Measurements from ENCODE around the gene RFC2.

Gene RFC2

DNA sequence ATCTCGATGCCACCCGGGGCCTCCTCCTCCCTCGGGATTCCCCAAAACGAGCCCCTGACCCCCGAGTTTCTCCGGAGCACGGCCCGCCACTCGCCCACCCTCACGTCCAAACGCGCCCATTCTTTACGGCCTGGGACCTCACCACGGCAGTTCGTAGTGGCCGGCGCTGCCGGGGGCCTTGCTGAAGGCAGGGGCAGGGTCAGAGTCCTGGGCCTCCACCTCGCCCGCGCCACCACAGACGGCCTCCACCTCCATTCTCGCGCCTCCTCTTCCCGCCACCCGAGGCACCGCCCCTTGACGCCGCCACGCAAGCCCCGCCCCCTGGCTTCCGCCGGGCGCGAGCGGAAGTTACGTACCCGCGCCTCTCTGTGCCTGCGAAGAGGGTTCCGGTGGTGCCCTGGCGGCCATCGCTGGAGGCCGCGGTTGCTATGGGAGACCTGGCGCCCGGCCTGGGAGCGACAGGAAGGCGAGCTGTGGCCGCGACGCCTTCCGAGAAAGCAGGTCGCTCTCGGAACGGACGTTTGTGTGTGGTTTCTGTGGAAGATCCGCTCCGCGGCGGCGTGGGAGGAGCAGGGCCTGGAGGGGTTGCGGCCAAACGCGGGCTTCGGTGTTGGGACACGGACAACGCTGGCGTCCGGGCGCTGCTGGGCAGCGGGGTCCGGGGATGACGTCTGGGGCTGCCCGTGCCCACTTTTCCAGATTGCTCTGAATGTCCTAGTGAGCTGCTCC lies at the start of gene RFC2:
RFC2 (minus strand) TSS at position 271 of the 729 bp plus-strand sequence; CDS start at position 255, 16 bp downstream.
- ATAC-seq (replicated peaks) (peak; percentile 98), DNase-seq (peak; percentile 97)
- Mint-ChIP-seq H3K36me3 (peaks cover 20 to 25% of the 10 kb centered on the region in 2 donors), H3K4me1 (peaks cover 21 to 44% of the 10 kb centered on the region in 2 donors), H3K27ac (peak within 1 kb of the TSS; percentile 97), H3K4me3 (peak within 1 kb of the TSS; percentile 95), H3K27me3 (no peaks in the 10 kb centered on the region), H3K9me3 (no peaks in the 10 kb centered on the region)

DNA sequence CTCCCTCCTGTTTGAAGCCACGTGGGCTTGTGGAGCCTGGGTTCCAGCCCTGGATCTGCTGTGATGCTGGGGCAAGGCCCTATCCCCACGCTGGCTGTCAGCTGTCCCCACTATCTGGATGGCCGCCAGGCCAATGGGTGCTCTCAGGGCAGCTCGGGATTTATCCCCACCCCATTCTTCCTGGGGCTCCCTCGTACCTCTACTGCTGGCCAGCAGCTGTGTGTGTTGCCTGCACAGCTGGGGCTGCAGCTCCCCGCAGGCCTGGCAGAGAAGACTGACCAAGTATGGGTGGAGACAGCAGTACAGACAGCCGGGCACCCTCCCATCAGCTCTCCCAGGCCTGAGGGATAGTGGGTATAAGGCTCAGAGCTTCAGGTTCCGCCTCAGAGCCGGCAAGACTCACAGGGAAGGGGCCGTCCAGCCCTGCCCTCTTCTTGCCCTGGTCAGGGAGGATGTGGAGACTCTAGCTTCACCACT lies 48.6 kb upstream of the RFC2 start:
- no peak overlapping the region for H3K27ac Mint-ChIP-seq
- H3K4me1 Mint-ChIP-seq: peaks cover 22 to 39% of the 10 kb centered on the region in 2 donors
- H3K27me3 Mint-ChIP-seq: no peaks in the 10 kb centered on the region
- no peak overlapping the region for H3K4me3 Mint-ChIP-seq
- no peak for DNase-seq
- ATAC-seq (replicated peaks): no peak
- peaks cover under 1 to 9% of the 10 kb centered on the region in 2 donors for H3K36me3 Mint-ChIP-seq
- no peaks in the 10 kb centered on the region for H3K9me3 Mint-ChIP-seq

DNA sequence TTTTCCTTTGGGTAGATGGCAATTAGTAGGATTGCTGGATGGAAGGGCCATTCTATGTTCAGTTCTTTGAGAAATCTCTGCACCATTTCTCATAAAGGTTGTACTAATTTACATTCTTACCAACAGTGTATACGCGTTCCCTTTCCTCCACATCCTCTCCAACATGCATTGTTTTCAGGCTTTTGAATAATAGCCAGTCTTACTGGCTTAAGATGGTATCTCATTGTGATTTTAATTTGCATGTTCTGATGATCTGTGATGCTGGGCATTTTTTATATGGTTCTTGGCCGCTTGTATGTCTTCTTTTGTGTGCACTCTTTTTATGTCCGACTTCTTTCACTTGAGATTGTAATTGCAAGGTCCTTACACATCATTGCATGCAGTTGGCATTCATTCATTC lies 46.7 kb upstream of the RFC2 start:
- Mint-ChIP-seq H3K36me3 (peaks cover 3 to 8% of the 10 kb centered on the region in 2 donors), H3K9me3 (no peaks in the 10 kb centered on the region), H3K4me1 (peaks cover 8 to 21% of the 10 kb centered on the region in 2 donors), H3K4me3 (no peak overlapping the region), H3K27ac (no peak overlapping the region), H3K27me3 (no peaks in the 10 kb centered on the region)
- DNase-seq: no peak
- no peak for ATAC-seq (replicated peaks)

DNA sequence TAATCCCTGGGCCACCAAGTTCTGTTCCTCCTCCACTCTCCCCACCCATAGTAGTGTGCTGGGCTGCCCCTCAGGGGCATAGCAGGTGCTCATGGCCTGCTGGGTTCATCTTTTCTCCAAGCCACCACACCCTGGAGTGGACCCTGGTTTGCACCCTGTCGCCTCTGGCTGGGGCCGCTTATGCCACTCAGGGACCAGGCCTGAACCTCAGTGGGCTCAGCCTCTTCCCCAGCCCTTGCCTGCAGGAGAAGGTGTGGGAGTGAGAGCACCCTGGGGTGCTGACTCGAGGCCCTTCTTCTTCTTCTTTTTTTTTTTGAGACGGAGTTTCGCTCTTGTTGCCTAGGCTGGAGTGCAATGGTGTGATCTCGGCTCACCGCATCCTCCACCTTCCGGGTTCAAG lies 45.2 kb upstream of the RFC2 start:
- ATAC-seq (replicated peaks): no peak
- DNase-seq: no peak
- Mint-ChIP-seq H3K27me3 (no peaks in the 10 kb centered on the region), H3K36me3 (peaks cover 3 to 16% of the 10 kb centered on the region in 2 donors), H3K9me3 (no peaks in the 10 kb centered on the region), H3K4me1 (peaks cover 8 to 16% of the 10 kb centered on the region in 2 donors), H3K27ac (no peak overlapping the region), H3K4me3 (no peak overlapping the region)

DNA sequence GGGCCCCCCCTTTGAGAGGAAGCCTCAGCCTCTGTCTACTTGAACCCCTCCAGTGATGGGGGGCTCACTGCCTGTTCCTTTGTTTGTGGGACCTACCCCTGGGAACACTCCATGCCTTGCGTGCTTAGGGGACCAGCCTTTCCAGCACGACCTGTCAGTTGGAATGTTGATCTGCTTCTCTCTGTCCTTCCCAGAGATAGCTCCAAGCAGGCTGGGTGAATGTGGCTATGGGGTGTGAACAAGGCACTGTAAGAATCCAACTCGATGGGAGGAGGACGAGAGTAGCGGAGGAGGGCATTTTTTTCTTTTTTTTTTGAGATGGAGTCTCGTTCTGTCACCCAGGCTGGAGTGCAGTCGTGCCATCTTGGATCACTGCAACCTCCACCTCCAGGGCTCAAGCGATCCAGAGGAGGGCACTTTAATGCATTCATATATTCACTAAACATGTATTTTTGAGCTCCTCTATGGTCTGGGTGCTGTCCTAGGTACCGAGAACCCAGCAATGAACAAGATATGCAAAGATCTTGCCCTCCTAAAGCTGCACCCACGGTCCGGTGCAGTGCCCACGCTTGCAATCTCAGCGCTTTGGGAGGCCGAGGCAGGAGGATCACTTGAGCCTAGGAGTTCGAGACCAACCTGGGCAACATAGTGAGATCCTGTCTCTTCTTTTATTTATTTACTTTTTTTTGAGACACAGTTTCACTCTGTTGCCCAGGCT lies 43.5 kb upstream of the RFC2 start:
- peaks cover 3 to 16% of the 10 kb centered on the region in 2 donors for H3K36me3 Mint-ChIP-seq
- no peak overlapping the region for H3K4me3 Mint-ChIP-seq
- H3K9me3 Mint-ChIP-seq: no peaks in the 10 kb centered on the region
- ATAC-seq (replicated peaks) (no peak), DNase-seq (no peak)
- H3K27ac Mint-ChIP-seq: no peak overlapping the region
- H3K27me3 Mint-ChIP-seq: no peaks in the 10 kb centered on the region
- peaks cover 18 to 23% of the 10 kb centered on the region in 2 donors for H3K4me1 Mint-ChIP-seq

DNA sequence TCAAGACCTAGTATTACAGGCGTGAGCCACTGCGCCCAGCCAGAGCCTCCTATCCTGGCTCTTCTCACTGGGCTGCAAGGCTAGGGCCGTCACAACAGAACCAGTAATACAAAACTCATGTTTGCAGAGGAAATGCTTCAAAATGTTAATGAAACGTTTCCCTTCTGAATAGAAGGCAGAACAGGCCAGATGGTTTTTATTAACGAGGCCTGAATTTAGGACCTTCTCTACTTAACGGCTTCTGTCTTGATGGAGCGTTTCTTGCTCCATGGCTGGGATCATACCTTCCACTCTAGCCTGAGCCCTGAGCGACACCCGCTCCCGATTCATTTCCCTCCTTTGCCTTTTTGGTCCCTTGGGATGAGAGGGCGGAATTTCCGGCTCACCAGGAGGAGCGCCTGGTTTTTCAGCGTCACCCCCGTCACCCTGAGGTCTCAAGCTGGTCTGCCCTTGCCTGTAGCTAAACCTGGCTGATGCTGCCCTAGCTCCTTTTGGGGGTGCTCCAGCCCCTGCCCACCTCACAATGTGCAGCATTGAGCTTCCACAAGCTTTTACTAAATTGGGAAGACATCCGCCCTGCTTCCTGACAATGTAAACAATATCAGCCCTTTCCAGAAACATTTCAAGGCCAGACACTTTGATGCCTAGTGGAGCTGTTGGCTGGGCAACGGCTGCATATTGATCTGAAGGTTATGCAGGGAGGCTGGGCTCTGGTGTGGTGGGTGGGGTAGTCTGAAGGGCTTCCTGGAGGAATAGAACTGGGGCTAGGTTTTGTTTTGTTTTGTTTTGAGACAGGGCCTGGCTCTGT lies 40.2 kb upstream of the RFC2 start:
- Mint-ChIP-seq H3K36me3 (peaks cover 3 to 21% of the 10 kb centered on the region in 2 donors), H3K9me3 (no peaks in the 10 kb centered on the region), H3K4me1 (peaks cover 32 to 33% of the 10 kb centered on the region in 2 donors), H3K4me3 (no peak overlapping the region), H3K27me3 (no peaks in the 10 kb centered on the region), H3K27ac (no peak overlapping the region)
- DNase-seq (no peak), ATAC-seq (replicated peaks) (no peak)

DNA sequence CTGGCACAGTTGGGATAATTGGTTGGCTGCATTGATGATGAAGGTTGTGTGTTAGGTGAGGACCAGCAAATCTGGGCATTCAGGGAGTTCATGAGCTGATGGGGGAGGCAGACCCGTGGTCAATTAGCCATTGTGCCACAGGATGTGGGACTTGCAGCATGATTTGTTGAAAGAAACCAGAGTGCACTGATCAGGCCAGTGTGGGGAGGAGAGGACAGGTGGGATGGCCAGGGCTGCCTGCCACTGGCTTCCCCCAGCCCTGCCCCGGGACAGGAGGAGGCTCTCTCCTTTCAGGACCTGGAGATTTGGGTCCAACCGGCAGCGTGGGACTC lies 39.3 kb upstream of the RFC2 start:
- Mint-ChIP-seq H3K9me3 (no peaks in the 10 kb centered on the region), H3K36me3 (peaks cover 3 to 21% of the 10 kb centered on the region in 2 donors), H3K4me1 (peaks cover 37 to 39% of the 10 kb centered on the region in 2 donors), H3K27ac (peak overlapping the region; percentile 0), H3K4me3 (peak overlapping the region in 1 of 2 donors; percentile 23), H3K27me3 (no peaks in the 10 kb centered on the region)
- no peak for ATAC-seq (replicated peaks)
- no peak for DNase-seq

DNA sequence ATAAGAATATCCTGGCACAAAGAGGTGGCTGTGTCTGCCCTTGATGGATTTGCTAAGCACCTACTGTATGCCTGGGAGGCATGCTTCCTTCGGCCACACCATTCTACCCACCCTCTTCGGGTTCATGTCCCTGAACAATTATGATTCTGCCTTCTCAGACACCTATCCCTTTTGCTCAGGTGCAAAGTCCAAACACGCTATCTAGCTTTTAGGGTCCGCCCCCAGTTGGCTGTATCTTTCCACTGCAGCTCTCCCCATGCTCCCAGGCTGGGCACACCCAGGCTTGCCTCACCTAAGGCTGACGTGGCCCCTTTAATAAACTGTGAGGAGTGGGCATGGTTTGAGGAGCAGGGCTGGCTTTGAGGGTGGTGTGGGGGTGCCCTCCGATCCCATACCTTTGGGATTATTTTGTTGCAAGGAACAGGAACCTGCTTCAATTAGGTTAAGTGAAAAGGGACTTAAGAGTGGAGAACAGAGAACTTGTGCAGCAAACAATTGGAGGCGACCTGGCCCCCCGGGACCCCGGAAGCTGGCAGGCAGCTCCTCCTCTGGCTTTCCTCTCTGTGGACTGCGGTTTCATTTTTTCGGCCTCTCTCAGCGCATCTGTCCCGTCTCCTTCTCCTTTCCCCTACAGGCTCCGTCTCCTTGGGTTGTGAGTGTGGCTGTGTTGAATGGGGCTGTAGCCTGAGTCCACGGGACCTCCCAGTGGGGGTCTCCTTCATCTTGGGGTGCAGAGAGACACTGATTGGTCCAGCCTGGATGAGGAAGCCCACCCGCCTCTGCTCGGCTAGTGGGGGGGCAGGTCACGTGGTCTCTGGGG lies 38.8 kb upstream of the RFC2 start:
- H3K9me3 Mint-ChIP-seq: no peaks in the 10 kb centered on the region
- no peak for ATAC-seq (replicated peaks)
- no peaks in the 10 kb centered on the region for H3K27me3 Mint-ChIP-seq
- DNase-seq: no peak
- peak overlapping the region; percentile 12 to 23 for H3K4me3 Mint-ChIP-seq
- peaks cover 3 to 21% of the 10 kb centered on the region in 2 donors for H3K36me3 Mint-ChIP-seq
- peaks cover 43 to 45% of the 10 kb centered on the region in 2 donors for H3K4me1 Mint-ChIP-seq
- peak overlapping the region; percentile 0 for H3K27ac Mint-ChIP-seq

DNA sequence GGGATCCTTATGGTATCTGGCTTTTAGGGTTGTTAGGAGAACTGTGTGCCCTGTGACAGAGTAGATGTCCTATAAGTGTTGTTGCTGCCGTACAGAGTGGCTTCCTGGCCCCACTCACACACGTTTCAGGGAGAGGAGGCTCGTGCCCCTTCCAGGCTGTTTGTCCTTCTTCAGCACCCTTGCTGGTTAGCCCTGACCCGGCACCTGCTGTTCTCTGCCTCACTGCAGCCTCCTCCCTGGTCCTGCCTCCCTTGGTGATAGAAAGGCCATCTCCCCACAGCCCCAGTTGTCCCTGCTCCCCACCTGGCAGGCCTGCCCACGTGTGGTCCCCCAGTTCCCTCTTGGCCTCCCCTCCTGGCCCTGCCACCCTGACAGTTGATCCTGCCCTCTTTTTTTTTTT lies 37.3 kb upstream of the RFC2 start:
- Mint-ChIP-seq H3K4me1 (peaks cover 46 to 59% of the 10 kb centered on the region in 2 donors), H3K27ac (peak overlapping the region; percentile 39), H3K27me3 (no peaks in the 10 kb centered on the region), H3K9me3 (no peaks in the 10 kb centered on the region), H3K36me3 (peaks cover 0 to 16% of the 10 kb centered on the region in 2 donors), H3K4me3 (peak overlapping the region in 1 of 2 donors; percentile 83)
- no peak for DNase-seq
- ATAC-seq (replicated peaks): no peak

DNA sequence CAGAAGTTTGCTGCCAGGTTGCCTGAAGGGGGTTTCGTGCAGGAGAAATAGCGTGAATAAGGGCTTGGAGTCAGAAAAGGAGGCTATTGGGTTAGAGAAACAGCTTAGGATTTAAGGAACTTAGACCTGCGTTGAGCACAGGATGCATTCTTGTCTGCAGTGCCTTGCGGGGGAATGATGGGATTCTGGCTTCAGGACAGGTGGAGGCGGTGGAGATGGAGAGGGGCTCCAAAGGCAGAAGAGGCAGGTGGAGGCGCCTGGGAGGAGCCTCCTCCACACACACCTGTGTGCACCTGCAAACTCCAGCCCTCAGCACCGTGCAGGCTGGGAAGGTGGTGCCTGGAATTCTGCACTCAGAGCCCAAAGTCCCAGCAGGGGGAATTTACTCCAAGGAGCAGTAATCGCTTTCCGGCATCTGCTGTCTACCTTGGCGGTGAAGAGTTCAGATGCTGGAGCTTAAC lies 36.8 kb upstream of the RFC2 start:
- ATAC-seq (replicated peaks): no peak
- no peaks in the 10 kb centered on the region for H3K27me3 Mint-ChIP-seq
- peak overlapping the region; percentile 79 for H3K27ac Mint-ChIP-seq
- H3K9me3 Mint-ChIP-seq: no peaks in the 10 kb centered on the region
- H3K4me1 Mint-ChIP-seq: peaks cover 49 to 64% of the 10 kb centered on the region in 2 donors
- peak overlapping the region; percentile 83 to 89 for H3K4me3 Mint-ChIP-seq
- H3K36me3 Mint-ChIP-seq: peaks cover 0 to 13% of the 10 kb centered on the region in 2 donors
- no peak for DNase-seq

DNA sequence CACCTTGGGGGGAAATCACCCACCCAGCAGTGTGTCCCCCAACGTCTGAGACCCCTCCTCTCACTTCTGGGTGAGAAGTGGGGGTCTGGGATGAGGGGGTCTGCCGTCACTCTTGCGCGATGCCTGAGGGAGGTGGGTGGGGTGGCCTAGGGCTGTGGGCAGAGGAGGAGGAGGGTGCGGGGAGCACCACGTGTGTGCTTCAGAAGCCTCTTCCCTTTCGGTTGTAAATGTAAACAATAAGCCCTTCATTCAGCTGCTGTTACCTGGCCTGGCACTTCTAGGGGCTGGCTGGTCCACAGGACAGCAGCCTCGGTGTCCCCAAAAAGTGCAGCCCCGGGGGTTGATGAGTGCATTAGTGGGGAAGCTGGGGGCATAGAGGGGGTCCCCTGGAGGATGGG lies 36.4 kb upstream of the RFC2 start:
- DNase-seq (no peak), ATAC-seq (replicated peaks) (no peak)
- Mint-ChIP-seq H3K27me3 (no peaks in the 10 kb centered on the region), H3K4me1 (peaks cover 48 to 63% of the 10 kb centered on the region in 2 donors), H3K9me3 (no peaks in the 10 kb centered on the region), H3K36me3 (peaks cover 0 to 11% of the 10 kb centered on the region in 2 donors), H3K4me3 (peak overlapping the region; percentile 83 to 89), H3K27ac (peak overlapping the region; percentile 79)

DNA sequence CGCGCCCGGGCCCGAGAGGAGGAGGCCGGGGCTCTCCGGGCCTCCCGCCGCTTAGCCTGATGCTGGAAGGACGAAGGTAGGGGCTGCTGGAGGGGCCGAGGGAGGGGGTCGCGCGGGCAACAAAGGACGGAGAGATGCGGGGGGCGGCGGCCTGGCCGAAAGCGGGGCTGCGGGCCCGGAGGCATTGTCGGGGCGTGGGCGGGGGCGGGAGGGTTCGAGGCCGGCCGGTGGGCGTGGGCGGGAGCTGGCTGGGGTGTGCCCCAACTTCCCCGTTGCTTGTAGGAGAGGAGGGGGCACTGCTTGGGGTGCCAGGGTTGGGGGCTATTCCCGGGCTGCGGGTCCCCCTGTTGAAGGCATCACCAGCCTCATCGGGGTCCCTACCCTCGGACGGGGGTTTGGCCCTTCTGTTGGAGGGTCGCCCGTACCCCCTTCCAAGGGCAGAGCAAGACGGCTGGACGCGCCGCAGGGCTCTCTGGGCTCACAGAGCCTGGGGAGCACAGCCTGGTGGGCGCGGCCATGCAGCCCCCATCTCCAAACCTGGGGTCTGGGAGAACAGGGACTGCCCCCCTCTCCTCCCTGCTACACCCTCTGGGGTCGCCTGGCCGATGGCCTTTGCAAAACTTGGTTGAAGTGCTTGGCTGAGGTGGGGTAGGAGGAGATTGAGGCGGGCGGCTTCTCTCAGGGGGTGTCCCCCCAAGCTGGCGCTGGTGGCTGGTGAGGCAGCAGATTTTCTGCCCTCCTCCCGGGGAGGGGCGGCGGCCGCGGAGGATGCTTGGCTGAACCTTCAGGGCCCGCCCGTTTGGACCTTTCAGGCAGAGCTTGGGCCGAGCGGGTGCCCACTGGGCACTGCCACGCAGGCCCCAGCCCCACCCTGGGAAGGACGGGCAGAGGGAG lies 35.7 kb upstream of the RFC2 start:
- peak overlapping the region; percentile 83 to 89 for H3K4me3 Mint-ChIP-seq
- H3K9me3 Mint-ChIP-seq: no peaks in the 10 kb centered on the region
- ATAC-seq (replicated peaks) (peak; percentile 28 to 53), DNase-seq (peak; percentile 33)
- peaks cover 0 to 4% of the 10 kb centered on the region in 2 donors for H3K36me3 Mint-ChIP-seq
- peaks cover 45 to 65% of the 10 kb centered on the region in 2 donors for H3K4me1 Mint-ChIP-seq
- no peaks in the 10 kb centered on the region for H3K27me3 Mint-ChIP-seq
- peak overlapping the region; percentile 67 for H3K27ac Mint-ChIP-seq
